GM12878 (cell line): Measurements from ENCODE around the gene FRMD3.

Experiments used
- FOXM1 ChIP-seq: IDR thresholded peaks from 2 replicates; pipeline ENCODE4 v1.6.1; 2012; ENCODE audit warnings: low read depth, mild to moderate bottlenecking, inconsistent platforms, low read length, moderate library complexity
- GABPA ChIP-seq: IDR thresholded peaks from 2 replicates; pipeline ENCODE4 v1.6.1; 2014; ENCODE audit warnings: antibody characterized with exemption, low read depth, mild to moderate bottlenecking, inconsistent platforms
- HDAC6 ChIP-seq: fragments of 200-600 bp; sonication (generic); IDR thresholded peaks from one replicate; pipeline ENCODE4 v1.8.0; 2017; ENCODE audit warnings: antibody characterized with exemption; ENCODE audit not compliant: unreplicated experiment
- POLR2A ChIP-seq: IDR thresholded peaks from 2 replicates; pipeline ENCODE4 v1.6.1; 2011; ENCODE audit warnings: low read depth, mild to moderate bottlenecking, low read length
- POLR2AphosphoS5 ChIP-seq: IDR thresholded peaks from 2 replicates; pipeline ENCODE4 v1.6.1; 2011; ENCODE audit warnings: mild to moderate bottlenecking, low read length, inconsistent platforms
- SRF ChIP-seq, 2 experiments: IDR thresholded peaks; 2 replicates each; pipeline ENCODE4 v1.6.1; 2011; ENCODE audit warnings: low read depth in 2 of 2, low read length in 2 of 2, mild to moderate bottlenecking in 1 of 2, moderate library complexity in 1 of 2
- SUZ12 ChIP-seq: fragments of 200-600 bp; sonication (generic); IDR thresholded peaks from one replicate; pipeline ENCODE4 v1.6.1; 2018; ENCODE audit warnings: antibody characterized with exemption, mild to moderate bottlenecking; ENCODE audit not compliant: unreplicated experiment
- YY1 ChIP-seq: IDR thresholded peaks from 2 replicates; pipeline ENCODE4 v1.6.1; 2011; ENCODE audit warnings: low read depth, mild to moderate bottlenecking, low read length
- TF ChIP-seq, protein P1 (sequence below): fragments of 450-650 bp; IDR thresholded peaks from 2 replicates; pipeline ENCODE4 v1.6.1; 2017; ENCODE audit warnings: mild to moderate bottlenecking, low read depth, inconsistent platforms; ENCODE audit not compliant: poor library complexity, severe bottlenecking
- TF ChIP-seq, protein P2 (sequence below), 3 experiments: IDR thresholded peaks in 2 of 3; conservative IDR thresholded peaks in 1 of 3; 2 replicates each; pipeline ENCODE4 v1.5.1; 2011; ENCODE audit warnings: low read depth in 3 of 3, low read length in 3 of 3, mild to moderate bottlenecking in 3 of 3, control low read depth in 2 of 3, moderate library complexity in 2 of 3, inconsistent platforms in 1 of 3, mixed read lengths in 1 of 3; ENCODE audit not compliant: control insufficient read depth in 2 of 3, insufficient read depth in 1 of 3; ENCODE audit errors: extremely low read depth in 1 of 3
- TF ChIP-seq, protein P3 (sequence below): fragments of 450-650 bp; IDR thresholded peaks from 2 replicates; pipeline ENCODE4 v1.6.1; 2016; ENCODE audit warnings: mild to moderate bottlenecking, moderate library complexity, borderline replicate concordance
- TF ChIP-seq, protein P4 (sequence below): IDR thresholded peaks from 2 replicates; pipeline ENCODE4 v1.6.1; 2011; ENCODE audit warnings: low read depth, mild to moderate bottlenecking, low read length, moderate library complexity, borderline replicate concordance; ENCODE audit errors: extremely low read depth
- TF ChIP-seq, protein P5 (sequence below): IDR thresholded peaks from 2 replicates; pipeline ENCODE4 v1.6.1; 2011; ENCODE audit warnings: mild to moderate bottlenecking, low read depth, low read length, moderate library complexity; ENCODE audit not compliant: insufficient replicate concordance

DNA sequence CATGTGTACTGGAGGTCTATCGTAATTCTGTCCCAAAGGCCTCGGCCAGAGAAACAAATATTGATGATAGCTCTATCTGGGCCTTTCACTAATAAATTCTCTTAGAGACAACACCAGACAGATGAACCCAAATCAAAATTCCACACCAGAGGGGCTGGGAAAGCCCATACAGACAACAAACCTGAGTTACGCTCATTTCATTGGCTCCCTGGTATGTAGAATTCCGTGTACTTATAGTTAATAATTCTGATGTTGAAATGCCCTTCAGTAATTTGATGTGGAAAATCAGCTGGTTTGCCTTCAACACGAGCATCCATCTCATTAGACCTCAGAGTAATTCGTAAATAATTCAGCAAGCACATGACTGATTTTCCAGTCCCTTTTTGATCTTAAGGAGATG lies 53.2 kb downstream of the FRMD3 start:
- TF ChIP-seq, protein P1, sequence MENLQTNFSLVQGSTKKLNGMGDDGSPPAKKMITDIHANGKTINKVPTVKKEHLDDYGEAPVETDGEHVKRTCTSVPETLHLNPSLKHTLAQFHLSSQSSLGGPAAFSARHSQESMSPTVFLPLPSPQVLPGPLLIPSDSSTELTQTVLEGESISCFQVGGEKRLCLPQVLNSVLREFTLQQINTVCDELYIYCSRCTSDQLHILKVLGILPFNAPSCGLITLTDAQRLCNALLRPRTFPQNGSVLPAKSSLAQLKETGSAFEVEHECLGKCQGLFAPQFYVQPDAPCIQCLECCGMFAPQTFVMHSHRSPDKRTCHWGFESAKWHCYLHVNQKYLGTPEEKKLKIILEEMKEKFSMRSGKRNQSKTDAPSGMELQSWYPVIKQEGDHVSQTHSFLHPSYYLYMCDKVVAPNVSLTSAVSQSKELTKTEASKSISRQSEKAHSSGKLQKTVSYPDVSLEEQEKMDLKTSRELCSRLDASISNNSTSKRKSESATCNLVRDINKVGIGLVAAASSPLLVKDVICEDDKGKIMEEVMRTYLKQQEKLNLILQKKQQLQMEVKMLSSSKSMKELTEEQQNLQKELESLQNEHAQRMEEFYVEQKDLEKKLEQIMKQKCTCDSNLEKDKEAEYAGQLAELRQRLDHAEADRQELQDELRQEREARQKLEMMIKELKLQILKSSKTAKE: no peak
- TF ChIP-seq FOXM1 (no peak), SUZ12 (no peak), GABPA (no peak), POLR2AphosphoS5 (no peak), SRF (IDR thresholded peaks at IDR 0.05; ENCODE audit: low read depth in 2 of 2, low read length in 2 of 2) (no peak), YY1 (no peak), HDAC6 (no peak), POLR2A (no peak)
- TF ChIP-seq, protein P2, sequence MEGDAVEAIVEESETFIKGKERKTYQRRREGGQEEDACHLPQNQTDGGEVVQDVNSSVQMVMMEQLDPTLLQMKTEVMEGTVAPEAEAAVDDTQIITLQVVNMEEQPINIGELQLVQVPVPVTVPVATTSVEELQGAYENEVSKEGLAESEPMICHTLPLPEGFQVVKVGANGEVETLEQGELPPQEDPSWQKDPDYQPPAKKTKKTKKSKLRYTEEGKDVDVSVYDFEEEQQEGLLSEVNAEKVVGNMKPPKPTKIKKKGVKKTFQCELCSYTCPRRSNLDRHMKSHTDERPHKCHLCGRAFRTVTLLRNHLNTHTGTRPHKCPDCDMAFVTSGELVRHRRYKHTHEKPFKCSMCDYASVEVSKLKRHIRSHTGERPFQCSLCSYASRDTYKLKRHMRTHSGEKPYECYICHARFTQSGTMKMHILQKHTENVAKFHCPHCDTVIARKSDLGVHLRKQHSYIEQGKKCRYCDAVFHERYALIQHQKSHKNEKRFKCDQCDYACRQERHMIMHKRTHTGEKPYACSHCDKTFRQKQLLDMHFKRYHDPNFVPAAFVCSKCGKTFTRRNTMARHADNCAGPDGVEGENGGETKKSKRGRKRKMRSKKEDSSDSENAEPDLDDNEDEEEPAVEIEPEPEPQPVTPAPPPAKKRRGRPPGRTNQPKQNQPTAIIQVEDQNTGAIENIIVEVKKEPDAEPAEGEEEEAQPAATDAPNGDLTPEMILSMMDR (IDR thresholded peaks at IDR 0.05 in 2 of 3, conservative IDR thresholded peaks at IDR 0.05 in 1 of 3; ENCODE audit: control insufficient read depth in 2 of 3, extremely low read depth in 1 of 3, insufficient read depth in 1 of 3, low read depth in 3 of 3, low read length in 3 of 3): no peak
- TF ChIP-seq, protein P3, sequence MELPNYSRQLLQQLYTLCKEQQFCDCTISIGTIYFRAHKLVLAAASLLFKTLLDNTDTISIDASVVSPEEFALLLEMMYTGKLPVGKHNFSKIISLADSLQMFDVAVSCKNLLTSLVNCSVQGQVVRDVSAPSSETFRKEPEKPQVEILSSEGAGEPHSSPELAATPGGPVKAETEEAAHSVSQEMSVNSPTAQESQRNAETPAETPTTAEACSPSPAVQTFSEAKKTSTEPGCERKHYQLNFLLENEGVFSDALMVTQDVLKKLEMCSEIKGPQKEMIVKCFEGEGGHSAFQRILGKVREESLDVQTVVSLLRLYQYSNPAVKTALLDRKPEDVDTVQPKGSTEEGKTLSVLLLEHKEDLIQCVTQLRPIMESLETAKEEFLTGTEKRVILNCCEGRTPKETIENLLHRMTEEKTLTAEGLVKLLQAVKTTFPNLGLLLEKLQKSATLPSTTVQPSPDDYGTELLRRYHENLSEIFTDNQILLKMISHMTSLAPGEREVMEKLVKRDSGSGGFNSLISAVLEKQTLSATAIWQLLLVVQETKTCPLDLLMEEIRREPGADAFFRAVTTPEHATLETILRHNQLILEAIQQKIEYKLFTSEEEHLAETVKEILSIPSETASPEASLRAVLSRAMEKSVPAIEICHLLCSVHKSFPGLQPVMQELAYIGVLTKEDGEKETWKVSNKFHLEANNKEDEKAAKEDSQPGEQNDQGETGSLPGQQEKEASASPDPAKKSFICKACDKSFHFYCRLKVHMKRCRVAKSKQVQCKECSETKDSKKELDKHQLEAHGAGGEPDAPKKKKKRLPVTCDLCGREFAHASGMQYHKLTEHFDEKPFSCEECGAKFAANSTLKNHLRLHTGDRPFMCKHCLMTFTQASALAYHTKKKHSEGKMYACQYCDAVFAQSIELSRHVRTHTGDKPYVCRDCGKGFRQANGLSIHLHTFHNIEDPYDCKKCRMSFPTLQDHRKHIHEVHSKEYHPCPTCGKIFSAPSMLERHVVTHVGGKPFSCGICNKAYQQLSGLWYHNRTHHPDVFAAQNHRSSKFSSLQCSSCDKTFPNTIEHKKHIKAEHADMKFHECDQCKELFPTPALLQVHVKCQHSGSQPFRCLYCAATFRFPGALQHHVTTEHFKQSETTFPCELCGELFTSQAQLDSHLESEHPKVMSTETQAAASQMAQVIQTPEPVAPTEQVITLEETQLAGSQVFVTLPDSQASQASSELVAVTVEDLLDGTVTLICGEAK: no peak
- TF ChIP-seq, protein P4, sequence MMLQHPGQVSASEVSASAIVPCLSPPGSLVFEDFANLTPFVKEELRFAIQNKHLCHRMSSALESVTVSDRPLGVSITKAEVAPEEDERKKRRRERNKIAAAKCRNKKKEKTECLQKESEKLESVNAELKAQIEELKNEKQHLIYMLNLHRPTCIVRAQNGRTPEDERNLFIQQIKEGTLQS: no peak
- TF ChIP-seq, protein P5, sequence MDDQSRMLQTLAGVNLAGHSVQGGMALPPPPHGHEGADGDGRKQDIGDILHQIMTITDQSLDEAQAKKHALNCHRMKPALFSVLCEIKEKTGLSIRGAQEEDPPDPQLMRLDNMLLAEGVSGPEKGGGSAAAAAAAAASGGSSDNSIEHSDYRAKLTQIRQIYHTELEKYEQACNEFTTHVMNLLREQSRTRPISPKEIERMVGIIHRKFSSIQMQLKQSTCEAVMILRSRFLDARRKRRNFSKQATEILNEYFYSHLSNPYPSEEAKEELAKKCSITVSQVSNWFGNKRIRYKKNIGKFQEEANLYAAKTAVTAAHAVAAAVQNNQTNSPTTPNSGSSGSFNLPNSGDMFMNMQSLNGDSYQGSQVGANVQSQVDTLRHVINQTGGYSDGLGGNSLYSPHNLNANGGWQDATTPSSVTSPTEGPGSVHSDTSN: no peak
